DOHH2 (cell line): ENCODE results near the gene FAM219B.

Experiments
- H3F3A ChIP-seq: fragments of 200-600 bp; sonication (generic), shearing (Covaris generic); 2 replicates; pipeline ENCODE4 v1.6.0; 2016; ENCODE audit warnings: antibody characterized with exemption, mild to moderate bottlenecking; ENCODE audit not compliant: control insufficient read depth, insufficient read depth
- H3K27ac ChIP-seq: fragments of 200-600 bp; sonication (generic); 2 replicates; pipeline ENCODE4 v1.5.1; 2014; ENCODE audit warnings: low read depth, mild to moderate bottlenecking, low read length, moderate library complexity
- H3K27me3 ChIP-seq: fragments of 200-600 bp; sonication (generic); 2 replicates; pipeline ENCODE4 v1.6.1; 2014; ENCODE audit warnings: mild to moderate bottlenecking, low read length, mixed read lengths; ENCODE audit not compliant: control insufficient read depth
- H3K36me3 ChIP-seq: fragments of 200-600 bp; sonication (generic); 2 replicates; pipeline ENCODE4 v1.6.1; 2014; ENCODE audit warnings: mild to moderate bottlenecking, low read length, moderate library complexity, mixed read lengths; ENCODE audit not compliant: control insufficient read depth
- H3K4me1 ChIP-seq: fragments of 200-600 bp; sonication (generic); 2 replicates; pipeline ENCODE4 v1.6.1; 2014; ENCODE audit warnings: mild to moderate bottlenecking, low read length, mixed read lengths; ENCODE audit not compliant: control insufficient read depth
- H3K4me2 ChIP-seq: fragments of 200-600 bp; sonication (generic); 2 replicates; pipeline ENCODE4 v1.6.0; 2014; ENCODE audit warnings: mild to moderate bottlenecking, low read length, moderate library complexity
- H3K4me3 ChIP-seq: fragments of 200-600 bp; sonication (generic); 2 replicates; pipeline ENCODE4 v1.5.1; 2014; ENCODE audit warnings: mild to moderate bottlenecking, low read length, mixed read lengths
- H3K79me2 ChIP-seq: fragments of 200-600 bp; sonication (generic); 2 replicates; pipeline ENCODE4 v1.6.1; 2014; ENCODE audit warnings: mild to moderate bottlenecking, low read length, mixed read lengths; ENCODE audit not compliant: control insufficient read depth
- H3K9me2 ChIP-seq: fragments of 200-600 bp; sonication (generic); replicated peaks from 2 replicates; pipeline ENCODE4 v1.6.1; 2014; ENCODE audit warnings: mild to moderate bottlenecking, low read length, mixed read lengths; ENCODE audit not compliant: control insufficient read depth
- H3K9me3 ChIP-seq: fragments of 200-600 bp; sonication (generic); 2 replicates; pipeline ENCODE4 v1.6.1; 2014; ENCODE audit warnings: antibody characterized with exemption, low read length, mixed read lengths; ENCODE audit not compliant: control insufficient read depth, insufficient read depth
- H4K20me1 ChIP-seq: fragments of 200-600 bp; sonication (generic); 2 replicates; pipeline ENCODE4 v1.6.0; 2014; ENCODE audit warnings: low read depth, mild to moderate bottlenecking, antibody characterized with exemption, low read length, moderate library complexity; ENCODE audit not compliant: control insufficient read depth, insufficient read depth
- EZH2phosphoT487 ChIP-seq: fragments of 200-600 bp; sonication (generic); IDR thresholded peaks from 2 replicates; pipeline ENCODE4 v1.6.1; 2017; ENCODE audit warnings: borderline replicate concordance, mild to moderate bottlenecking, antibody characterized with exemption, low read length, moderate library complexity, mixed read lengths
- TF ChIP-seq, protein P1 (sequence below): fragments of 200-600 bp; sonication (generic); IDR thresholded peaks from one replicate; pipeline ENCODE4 v1.5.1; 2014; ENCODE audit warnings: antibody characterized with exemption, mild to moderate bottlenecking, low read depth, low read length; ENCODE audit not compliant: poor library complexity, severe bottlenecking

Gene FAM219B

DNA sequence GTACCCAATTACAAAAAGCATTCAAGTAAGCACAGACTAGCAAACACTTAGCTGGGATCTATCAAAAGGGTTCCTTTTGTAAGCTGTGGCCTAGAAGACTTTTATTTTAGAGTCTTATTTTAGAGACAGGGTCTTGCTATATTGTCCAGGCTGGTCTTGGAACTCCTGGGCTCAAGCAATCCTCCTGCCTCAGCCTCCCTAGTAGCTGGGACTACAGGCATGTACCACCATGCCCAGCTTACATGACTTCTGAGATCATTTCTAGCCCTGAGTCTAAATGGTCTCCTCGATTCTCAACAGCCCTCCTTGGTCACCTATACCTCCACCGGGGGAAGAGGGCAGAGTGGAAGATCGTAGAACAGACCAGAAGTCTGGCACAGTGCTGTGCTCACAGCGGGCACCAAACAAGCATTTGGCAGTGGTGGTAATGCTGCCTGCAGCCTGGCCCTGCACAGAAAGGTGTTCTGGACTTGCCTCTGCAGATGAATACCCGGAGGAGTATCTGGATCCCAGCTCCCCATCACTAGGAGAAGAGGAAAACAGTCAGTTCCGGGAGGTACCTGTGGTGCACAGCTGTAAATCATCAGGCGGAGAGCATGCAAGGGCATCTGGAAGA is 2.4 kb downstream of the FAM219B start:
- peaks cover 14% of the 10 kb centered on the region for H3F3A ChIP-seq
- H3K4me3 ChIP-seq, result no peak overlapping the region
- no peaks in the 10 kb centered on the region for H3K9me3 ChIP-seq
- peaks cover 34% of the 10 kb centered on the region for H3K4me1 ChIP-seq
- H3K79me2 ChIP-seq, result peaks cover 18% of the 10 kb centered on the region
- no peak overlapping the region for H3K27ac ChIP-seq
- H4K20me1 ChIP-seq, result no peaks in the 10 kb centered on the region
- H3K9me2 ChIP-seq, result no peaks in the 10 kb centered on the region
- H3K36me3 ChIP-seq, result peaks cover 59% of the 10 kb centered on the region
- no peaks in the 10 kb centered on the region for H3K27me3 ChIP-seq
- no peak overlapping the region for H3K4me2 ChIP-seq
- TF ChIP-seq, protein P1, sequence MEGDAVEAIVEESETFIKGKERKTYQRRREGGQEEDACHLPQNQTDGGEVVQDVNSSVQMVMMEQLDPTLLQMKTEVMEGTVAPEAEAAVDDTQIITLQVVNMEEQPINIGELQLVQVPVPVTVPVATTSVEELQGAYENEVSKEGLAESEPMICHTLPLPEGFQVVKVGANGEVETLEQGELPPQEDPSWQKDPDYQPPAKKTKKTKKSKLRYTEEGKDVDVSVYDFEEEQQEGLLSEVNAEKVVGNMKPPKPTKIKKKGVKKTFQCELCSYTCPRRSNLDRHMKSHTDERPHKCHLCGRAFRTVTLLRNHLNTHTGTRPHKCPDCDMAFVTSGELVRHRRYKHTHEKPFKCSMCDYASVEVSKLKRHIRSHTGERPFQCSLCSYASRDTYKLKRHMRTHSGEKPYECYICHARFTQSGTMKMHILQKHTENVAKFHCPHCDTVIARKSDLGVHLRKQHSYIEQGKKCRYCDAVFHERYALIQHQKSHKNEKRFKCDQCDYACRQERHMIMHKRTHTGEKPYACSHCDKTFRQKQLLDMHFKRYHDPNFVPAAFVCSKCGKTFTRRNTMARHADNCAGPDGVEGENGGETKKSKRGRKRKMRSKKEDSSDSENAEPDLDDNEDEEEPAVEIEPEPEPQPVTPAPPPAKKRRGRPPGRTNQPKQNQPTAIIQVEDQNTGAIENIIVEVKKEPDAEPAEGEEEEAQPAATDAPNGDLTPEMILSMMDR, result no peak
- no peak for TF ChIP-seq EZH2phosphoT487

DNA sequence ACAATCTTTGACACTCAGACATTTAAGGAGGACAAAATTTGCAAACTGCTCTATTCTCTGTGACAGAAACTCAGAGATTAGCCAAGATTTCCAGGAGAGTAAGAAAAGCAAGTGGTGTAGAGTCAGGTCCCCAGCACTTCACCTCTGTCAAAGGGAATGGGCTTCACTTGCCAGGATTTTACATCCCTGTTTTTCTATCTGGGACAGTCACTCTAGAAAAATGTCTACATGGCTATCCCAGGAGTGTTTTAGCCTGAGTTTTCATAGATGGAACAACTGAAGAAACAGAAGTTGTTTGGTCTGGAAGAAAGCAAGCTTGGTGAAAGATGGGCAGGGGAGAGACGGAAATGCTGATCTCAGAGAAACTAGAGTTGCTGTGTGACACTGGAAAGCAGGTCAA is 3.0 kb downstream of the FAM219B start:
- H3K4me2 ChIP-seq, result no peak overlapping the region
- H3K9me2 ChIP-seq, result no peaks in the 10 kb centered on the region
- peaks cover 65% of the 10 kb centered on the region for H3K36me3 ChIP-seq
- no peak for TF ChIP-seq EZH2phosphoT487
- TF ChIP-seq, protein P1, result no peak
- no peak overlapping the region for H3K4me3 ChIP-seq
- H3K27me3 ChIP-seq, result no peaks in the 10 kb centered on the region
- H3K79me2 ChIP-seq, result peaks cover 18% of the 10 kb centered on the region
- H4K20me1 ChIP-seq, result no peaks in the 10 kb centered on the region
- no peak overlapping the region for H3K27ac ChIP-seq
- peaks cover 13% of the 10 kb centered on the region for H3F3A ChIP-seq
- peaks cover 34% of the 10 kb centered on the region for H3K4me1 ChIP-seq
- H3K9me3 ChIP-seq, result no peaks in the 10 kb centered on the region

DNA sequence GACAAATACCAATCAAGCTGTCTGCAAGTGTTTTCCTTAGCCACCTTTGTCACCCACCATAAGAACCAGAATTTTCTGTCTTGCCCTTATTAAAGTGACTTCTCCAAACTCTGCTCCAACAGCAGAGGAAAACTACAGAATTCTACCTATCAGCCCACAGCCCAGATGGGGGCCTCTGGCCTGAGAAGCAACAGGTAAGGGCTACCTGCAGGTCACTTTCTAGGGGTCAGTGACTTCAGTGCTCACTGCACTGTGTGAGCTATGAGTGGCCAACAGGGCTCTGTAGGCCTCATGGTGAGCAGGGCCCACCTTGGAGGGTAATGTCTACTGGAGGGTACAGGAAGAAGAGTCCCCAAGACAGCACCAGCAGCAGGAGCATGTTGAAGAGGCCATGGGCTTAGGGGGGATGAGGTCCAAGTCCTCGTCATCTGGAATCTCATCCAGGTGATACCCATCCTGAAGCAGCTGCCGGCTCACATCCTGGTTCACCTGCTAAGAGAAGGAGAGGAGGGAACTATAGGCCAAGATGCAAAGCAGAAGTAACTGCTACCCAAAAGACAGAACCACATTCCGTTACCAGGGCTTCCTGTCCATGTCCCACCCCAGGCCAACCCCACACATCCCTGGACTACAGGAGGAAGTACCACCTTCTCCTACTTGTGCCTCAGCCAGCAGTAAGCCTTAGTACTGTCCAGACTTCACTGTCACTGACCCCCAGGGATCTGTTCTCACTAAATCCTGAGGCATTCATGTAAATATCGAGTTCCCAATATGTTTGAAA is 4.2 kb downstream of the FAM219B start:
- Histone ChIP-seq H3K4me1 (peaks cover 31% of the 10 kb centered on the region), H3K27ac (no peak overlapping the region), H3F3A (peaks cover 14% of the 10 kb centered on the region), H3K79me2 (peaks cover 18% of the 10 kb centered on the region), H3K36me3 (peaks cover 73% of the 10 kb centered on the region), H3K9me2 (no peaks in the 10 kb centered on the region), H3K27me3 (no peaks in the 10 kb centered on the region), H3K4me2 (no peak overlapping the region), H3K9me3 (no peaks in the 10 kb centered on the region), H3K4me3 (no peak overlapping the region), H4K20me1 (no peaks in the 10 kb centered on the region)
- no peak for TF ChIP-seq EZH2phosphoT487
- TF ChIP-seq, protein P1, result no peak
